Coronary artery (tissue), 2 donors: ENCODE data around the gene PTH2.
"Not testable (repeated sequence)": the region's sequence is repeated elsewhere in the genome, so short reads cannot be mapped to it uniquely, and the experiment has no call there.

Experiments
- DNase-seq: peaks from one replicate; pipeline ENCODE4 v3.0.0-alpha.2; 2017; ENCODE audit warnings: low spot score
- H3K27ac ChIP-seq, 2 donors: fragments of 200-600 bp; sonication (generic); one replicate each; pipeline ENCODE4 v1.5.1; 2016 to 2019
- H3K4me3 ChIP-seq: fragments of 200-600 bp; sonication (generic); 2 replicates; pipeline ENCODE4 v1.5.1; 2016; ENCODE audit warnings: mild to moderate bottlenecking, moderate library complexity
- CTCF ChIP-seq: fragments of 200-600 bp; sonication (generic); IDR thresholded peaks from one replicate; pipeline ENCODE4 v1.5.1; 2019; ENCODE audit warnings: antibody characterized with exemption

PTH2 gene

GRCh38 chr19:49447485-49448431, 24.5 kb upstream of the PTH2 start:
- H3K4me3 ChIP-seq: no peak overlapping the region
- peak overlapping the region in 1 of 2 donors; percentile 28 for H3K27ac ChIP-seq
- DNase-seq: no peak
- no peak for TF ChIP-seq CTCF

GRCh38 chr19:49445997-49446396, 22.8 kb upstream of the PTH2 start:
- no peak for TF ChIP-seq CTCF
- Histone ChIP-seq H3K27ac (no peak overlapping the region), H3K4me3 (no peak overlapping the region)
- DNase-seq: no peak

- H3K4me3 ChIP-seq, H3K27ac ChIP-seq: not testable (repeated sequence)
These were observed 21.0 kb upstream of the PTH2 start for GRCh38 chr19:49444100-49444700.

GRCh38 chr19:49443366-49444099, 20.3 kb upstream of the PTH2 start:
- peak; percentile 94 for DNase-seq
- peak overlapping the region; percentile 80 for H3K4me3 ChIP-seq
- peak overlapping the region; percentile 64 to 90 for H3K27ac ChIP-seq
- TF ChIP-seq CTCF: peak; percentile 90

More at GRCh38 chr19:49444100-49444700, 21.0 kb upstream of the PTH2 start:
- not testable (repeated sequence) for DNase-seq

- DNase-seq: peak; percentile 96
- no peak for TF ChIP-seq CTCF
- Histone ChIP-seq H3K4me3 (peak overlapping the region; percentile 80), H3K27ac (peak overlapping the region; percentile 64 to 90)
These were observed 19.6 kb upstream of the PTH2 start for GRCh38 chr19:49442771-49443365.

GRCh38 chr19:49442354-49442753, 19.1 kb upstream of the PTH2 start:
- DNase-seq: no peak
- TF ChIP-seq CTCF: no peak
- H3K4me3 ChIP-seq: peak overlapping the region; percentile 80
- H3K27ac ChIP-seq: peak overlapping the region in 1 of 2 donors; percentile 90

GRCh38 chr19:49441960-49442350, 18.7 kb upstream of the PTH2 start:
- no peak for DNase-seq
- no peak for TF ChIP-seq CTCF
- Histone ChIP-seq H3K27ac (peak overlapping the region in 1 of 2 donors; percentile 90), H3K4me3 (peak overlapping the region; percentile 80)
